SK-N-SH (cell line): ENCODE results near the gene HTT.

Experiments
- ELF1 ChIP-seq: IDR thresholded peaks from 2 replicates; pipeline ENCODE4 v1.4.0; 2012
- EZH2phosphoT487 ChIP-seq: fragments of 200-600 bp; sonication (generic); IDR thresholded peaks from 2 replicates; pipeline ENCODE4 v1.6.1; 2017; ENCODE audit warnings: low read depth, mixed run types, mild to moderate bottlenecking, antibody characterized with exemption, moderate library complexity, borderline replicate concordance
- NFIC ChIP-seq: IDR thresholded peaks from 2 replicates; pipeline ENCODE4 v1.4.0; 2012; ENCODE audit warnings: borderline replicate concordance
- POLR2AphosphoS5 ChIP-seq: IDR thresholded peaks from 2 replicates; pipeline ENCODE4 v1.6.1; 2012; ENCODE audit warnings: low read depth, low read length
- RFX5 ChIP-seq: IDR thresholded peaks from 2 replicates; pipeline ENCODE4 v1.6.1; 2012; ENCODE audit warnings: mild to moderate bottlenecking, improper control_type of control experiment, low read length
- SIN3A ChIP-seq: IDR thresholded peaks from 2 replicates; pipeline ENCODE4 v1.6.1; 2012; ENCODE audit warnings: low read depth, mild to moderate bottlenecking, low read length, moderate library complexity, borderline replicate concordance
- TAF1 ChIP-seq: IDR thresholded peaks from 2 replicates; pipeline ENCODE4 v1.6.1; 2012; ENCODE audit warnings: low read depth, mild to moderate bottlenecking, low read length, moderate library complexity, borderline replicate concordance
- TCF12 ChIP-seq: IDR thresholded peaks from 2 replicates; pipeline ENCODE4 v1.4.0; 2012
- TF ChIP-seq, protein P1 (sequence below): fragments of 200-600 bp; sonication (generic); IDR thresholded peaks from 2 replicates; pipeline ENCODE4 v1.6.1; 2017; ENCODE audit warnings: antibody characterized with exemption, mild to moderate bottlenecking, moderate library complexity

DNA sequence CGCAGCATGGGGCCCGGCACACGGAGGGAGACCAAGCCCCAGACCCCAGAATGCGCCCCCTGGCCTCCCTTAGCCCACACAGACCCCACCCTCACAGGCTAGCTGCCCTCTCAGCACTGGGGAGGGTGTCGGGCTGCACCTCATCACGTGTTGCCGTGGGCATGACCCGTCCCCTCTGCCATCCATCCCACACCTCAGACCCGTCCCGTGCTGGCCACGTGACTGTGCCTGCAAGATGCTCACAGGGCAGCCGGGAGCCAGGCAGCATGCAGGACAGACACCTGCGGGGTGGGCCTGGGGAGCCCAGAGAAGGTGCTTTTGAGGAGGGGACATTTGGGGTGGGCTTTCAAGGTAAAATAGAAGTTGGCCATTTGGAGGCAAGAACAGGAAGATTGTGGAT is 179.3 kb downstream of the HTT start:
- TF ChIP-seq POLR2AphosphoS5 = no peak
- TF ChIP-seq, protein P1, sequence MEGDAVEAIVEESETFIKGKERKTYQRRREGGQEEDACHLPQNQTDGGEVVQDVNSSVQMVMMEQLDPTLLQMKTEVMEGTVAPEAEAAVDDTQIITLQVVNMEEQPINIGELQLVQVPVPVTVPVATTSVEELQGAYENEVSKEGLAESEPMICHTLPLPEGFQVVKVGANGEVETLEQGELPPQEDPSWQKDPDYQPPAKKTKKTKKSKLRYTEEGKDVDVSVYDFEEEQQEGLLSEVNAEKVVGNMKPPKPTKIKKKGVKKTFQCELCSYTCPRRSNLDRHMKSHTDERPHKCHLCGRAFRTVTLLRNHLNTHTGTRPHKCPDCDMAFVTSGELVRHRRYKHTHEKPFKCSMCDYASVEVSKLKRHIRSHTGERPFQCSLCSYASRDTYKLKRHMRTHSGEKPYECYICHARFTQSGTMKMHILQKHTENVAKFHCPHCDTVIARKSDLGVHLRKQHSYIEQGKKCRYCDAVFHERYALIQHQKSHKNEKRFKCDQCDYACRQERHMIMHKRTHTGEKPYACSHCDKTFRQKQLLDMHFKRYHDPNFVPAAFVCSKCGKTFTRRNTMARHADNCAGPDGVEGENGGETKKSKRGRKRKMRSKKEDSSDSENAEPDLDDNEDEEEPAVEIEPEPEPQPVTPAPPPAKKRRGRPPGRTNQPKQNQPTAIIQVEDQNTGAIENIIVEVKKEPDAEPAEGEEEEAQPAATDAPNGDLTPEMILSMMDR = no peak
- no peak for TF ChIP-seq EZH2phosphoT487
- no peak for TF ChIP-seq NFIC
- no peak for TF ChIP-seq SIN3A
- no peak for TF ChIP-seq TAF1
- no peak for TF ChIP-seq ELF1
- no peak for TF ChIP-seq RFX5
- no peak for TF ChIP-seq TCF12
